Neural crest cell (in vitro differentiated cells): ENCODE data around the gene DAPK2. TPM values are rescaled to one million over a fixed set of nuclear protein-coding genes. Genes with fewer than 3 reads are reported as not detected.

Experiments used
- DNase-seq: peaks from one replicate; pipeline ENCODE4 v3.0.0; 2021; ENCODE audit warnings: low read depth, mixed read lengths, low spot score
- H3K27ac Mint-ChIP-seq: one replicate; pipeline ENCODE4 v1.8.0; 2021; ENCODE audit warnings: mild to moderate bottlenecking, mixed read lengths; ENCODE audit not compliant: unreplicated experiment
- H3K27me3 Mint-ChIP-seq: 2 replicates; pipeline ENCODE4 v1.8.0; 2021; ENCODE audit warnings: low read depth, mild to moderate bottlenecking, mixed read lengths
- H3K36me3 Mint-ChIP-seq: 2 replicates; pipeline ENCODE4 v1.8.0; 2021; ENCODE audit warnings: low read depth, mild to moderate bottlenecking, mixed read lengths
- H3K4me1 Mint-ChIP-seq: 2 replicates; pipeline ENCODE4 v1.8.0; 2021; ENCODE audit warnings: mixed read lengths
- H3K4me3 Mint-ChIP-seq: one replicate; pipeline ENCODE4 v1.8.0; 2021; ENCODE audit warnings: mild to moderate bottlenecking, mixed read lengths
- H3K9me3 Mint-ChIP-seq: 2 replicates; pipeline ENCODE4 v1.8.0; 2021; ENCODE audit warnings: mixed read lengths
- total RNA-seq: library from RNA; stranded (reverse); gene quantifications from 2 replicates; pipeline ENCODE4 v1.2.1, GENCODE V29; 2021
- TF ChIP-seq, protein P1 (sequence below): fragments of 200-600 bp; sonication (generic); conservative IDR thresholded peaks from 2 replicates; pipeline ENCODE4 v1.5.0; 2021; ENCODE audit warnings: antibody characterized with exemption, mild to moderate bottlenecking

DAPK2 gene
- total RNA-seq, 1 donor from 2014 or later = 8.5 TPM

DNA sequence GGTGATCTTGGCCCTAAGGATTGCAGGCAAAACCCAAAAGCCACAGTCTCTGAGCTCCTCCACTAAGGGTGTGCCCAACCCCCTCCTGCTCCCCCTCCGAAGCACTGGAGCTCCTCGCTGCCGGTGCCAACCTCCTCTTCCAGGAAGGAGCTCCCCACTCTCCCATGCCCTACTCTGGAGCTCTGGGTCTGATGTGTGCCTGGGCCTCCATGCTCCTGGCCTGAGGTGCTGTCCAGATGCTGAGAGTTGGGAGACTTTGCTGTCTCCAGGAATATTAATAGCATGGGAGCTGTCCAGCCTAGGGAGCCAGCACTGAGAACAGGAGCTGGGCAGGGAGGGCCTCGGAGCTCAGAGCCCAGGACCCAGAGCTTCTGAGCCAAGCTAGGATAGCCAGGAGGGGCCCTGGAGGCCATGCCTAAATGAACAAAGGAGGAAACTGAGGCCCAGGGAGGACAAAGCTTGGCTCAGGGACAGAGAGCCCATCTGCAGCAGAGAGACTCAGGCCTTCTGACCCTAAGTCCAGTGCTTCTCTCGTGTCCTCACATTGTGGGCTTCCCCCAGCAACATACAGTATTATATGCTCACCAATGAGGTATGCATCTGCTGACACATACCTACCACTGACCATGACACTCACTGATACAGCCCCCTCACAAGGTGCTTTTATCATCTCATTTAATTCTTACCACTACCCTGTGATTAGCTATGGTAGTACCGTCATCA, 175.6 kb downstream of the DAPK2 start:
- no peaks in the 10 kb centered on the region for H3K9me3 Mint-ChIP-seq

DNA sequence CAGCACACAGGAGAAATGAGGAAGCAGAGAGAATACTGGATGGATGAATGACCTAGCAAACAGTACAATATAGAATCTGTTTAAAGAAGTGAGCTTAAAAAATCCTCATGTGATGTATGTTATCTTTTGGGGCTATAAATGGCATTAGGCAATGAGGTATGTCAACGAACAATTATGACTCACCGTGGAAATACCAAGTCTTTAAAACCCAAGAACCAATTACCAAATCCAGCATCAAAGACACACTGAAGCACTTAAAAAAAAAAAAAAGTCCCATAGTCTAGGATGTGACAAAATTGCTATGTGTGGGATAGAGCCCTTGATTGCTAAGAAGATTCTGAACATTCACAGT, 176.3 kb downstream of the DAPK2 start:
- no peaks in the 10 kb centered on the region for H3K9me3 Mint-ChIP-seq
- TF ChIP-seq, protein P1, sequence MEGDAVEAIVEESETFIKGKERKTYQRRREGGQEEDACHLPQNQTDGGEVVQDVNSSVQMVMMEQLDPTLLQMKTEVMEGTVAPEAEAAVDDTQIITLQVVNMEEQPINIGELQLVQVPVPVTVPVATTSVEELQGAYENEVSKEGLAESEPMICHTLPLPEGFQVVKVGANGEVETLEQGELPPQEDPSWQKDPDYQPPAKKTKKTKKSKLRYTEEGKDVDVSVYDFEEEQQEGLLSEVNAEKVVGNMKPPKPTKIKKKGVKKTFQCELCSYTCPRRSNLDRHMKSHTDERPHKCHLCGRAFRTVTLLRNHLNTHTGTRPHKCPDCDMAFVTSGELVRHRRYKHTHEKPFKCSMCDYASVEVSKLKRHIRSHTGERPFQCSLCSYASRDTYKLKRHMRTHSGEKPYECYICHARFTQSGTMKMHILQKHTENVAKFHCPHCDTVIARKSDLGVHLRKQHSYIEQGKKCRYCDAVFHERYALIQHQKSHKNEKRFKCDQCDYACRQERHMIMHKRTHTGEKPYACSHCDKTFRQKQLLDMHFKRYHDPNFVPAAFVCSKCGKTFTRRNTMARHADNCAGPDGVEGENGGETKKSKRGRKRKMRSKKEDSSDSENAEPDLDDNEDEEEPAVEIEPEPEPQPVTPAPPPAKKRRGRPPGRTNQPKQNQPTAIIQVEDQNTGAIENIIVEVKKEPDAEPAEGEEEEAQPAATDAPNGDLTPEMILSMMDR = no peak
- no peaks in the 10 kb centered on the region for H3K27me3 Mint-ChIP-seq
- no peaks in the 10 kb centered on the region for H3K36me3 Mint-ChIP-seq
- no peak for DNase-seq
- H3K4me3 Mint-ChIP-seq = no peak overlapping the region
- H3K4me1 Mint-ChIP-seq = no peaks in the 10 kb centered on the region
- no peak overlapping the region for H3K27ac Mint-ChIP-seq

More for the DNA sequence above, 175.6 kb downstream of the DAPK2 start:
- H3K4me3 Mint-ChIP-seq = no peak overlapping the region
- no peaks in the 10 kb centered on the region for H3K36me3 Mint-ChIP-seq
- H3K27ac Mint-ChIP-seq = no peak overlapping the region
- H3K27me3 Mint-ChIP-seq = no peaks in the 10 kb centered on the region
- no peaks in the 10 kb centered on the region for H3K4me1 Mint-ChIP-seq
- no peak for DNase-seq
- TF ChIP-seq, protein P1 = no peak

DNA sequence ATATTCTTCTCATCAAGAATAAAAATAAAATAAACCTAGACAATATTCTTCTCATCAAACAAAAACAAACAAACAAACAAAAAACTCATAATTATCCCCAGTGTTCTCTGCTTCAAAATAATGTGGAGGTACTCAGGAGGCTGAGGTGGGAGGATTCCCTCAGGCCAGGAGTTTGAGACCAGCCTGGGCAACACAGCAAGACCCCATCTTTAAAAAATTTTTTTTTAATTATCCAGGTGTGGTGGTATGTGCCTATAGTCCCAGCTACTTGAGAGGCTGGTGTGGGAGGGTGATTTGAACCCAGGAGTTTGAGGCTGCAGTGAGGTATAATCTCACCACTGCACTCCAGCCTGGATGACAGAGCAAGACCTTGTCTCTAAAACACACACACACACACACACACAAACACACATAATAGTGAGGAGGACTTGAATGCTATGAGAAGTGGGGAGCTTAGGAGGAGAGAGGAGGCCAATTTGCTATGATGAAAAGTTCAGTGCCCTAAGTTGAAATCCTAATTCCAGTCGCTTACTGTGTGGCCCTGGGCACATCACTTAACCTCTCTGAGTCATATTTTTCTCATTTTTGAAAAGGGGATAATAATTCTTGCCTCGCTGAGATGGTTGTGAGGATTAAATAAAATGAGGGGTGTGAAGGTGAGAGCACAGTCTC, 176.8 kb downstream of the DAPK2 start:
- no peaks in the 10 kb centered on the region for H3K27me3 Mint-ChIP-seq
- no peaks in the 10 kb centered on the region for H3K4me1 Mint-ChIP-seq
- TF ChIP-seq, protein P1 = no peak
- H3K36me3 Mint-ChIP-seq = no peaks in the 10 kb centered on the region
- no peak for DNase-seq
- H3K4me3 Mint-ChIP-seq = no peak overlapping the region
- H3K9me3 Mint-ChIP-seq = no peaks in the 10 kb centered on the region
- H3K27ac Mint-ChIP-seq = no peak overlapping the region

- H3K36me3 Mint-ChIP-seq = no peaks in the 10 kb centered on the region
- no peaks in the 10 kb centered on the region for H3K27me3 Mint-ChIP-seq
- H3K4me1 Mint-ChIP-seq = peaks cover 2% of the 10 kb centered on the region
- TF ChIP-seq, protein P1 = no peak
- no peak for DNase-seq
- H3K27ac Mint-ChIP-seq = peak overlapping the region; percentile 27
- no peak overlapping the region for H3K4me3 Mint-ChIP-seq
- H3K9me3 Mint-ChIP-seq = no peaks in the 10 kb centered on the region
These were observed 182.1 kb downstream of the DAPK2 start for GRCh38 chr15:63864186-63864585.

- Mint-ChIP-seq H3K4me1 (peaks cover 21% of the 10 kb centered on the region), H3K4me3 (no peak overlapping the region), H3K27ac (no peak overlapping the region), H3K36me3 (no peaks in the 10 kb centered on the region), H3K27me3 (no peaks in the 10 kb centered on the region), H3K9me3 (no peaks in the 10 kb centered on the region)
- no peak for DNase-seq
- TF ChIP-seq, protein P1 = no peak
These were observed 184.3 kb downstream of the DAPK2 start for GRCh38 chr15:63861946-63862517.
